ENCODE data around the gene SLC44A5. TPM values are rescaled to one million over a fixed set of nuclear protein-coding genes. Genes with fewer than 3 reads are reported as not detected.

Gene SLC44A5
- total RNA-seq, 1 donor from 2014 or later = 0.21 TPM

DNA sequence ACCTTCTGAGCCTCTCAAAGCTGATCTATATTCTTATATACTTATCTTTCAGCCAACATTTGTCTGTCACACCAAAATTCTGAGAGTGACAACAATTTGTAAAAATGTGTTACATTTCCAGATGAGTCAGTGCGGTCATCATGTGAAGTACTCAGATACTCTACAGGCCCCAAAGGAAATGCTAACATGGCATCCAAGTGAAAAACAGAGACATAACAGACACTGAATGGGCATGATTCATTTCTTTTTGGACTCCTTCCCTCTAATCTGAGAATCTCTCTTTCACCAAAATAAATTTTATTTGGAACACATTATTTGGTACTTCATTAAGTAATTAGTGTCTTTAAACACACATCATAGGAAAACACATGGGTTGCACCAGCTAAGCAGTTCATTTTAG is 96.6 kb downstream of the SLC44A5 start:
- Mint-ChIP-seq H3K4me3 (ENCODE audit: unreplicated experiment) (no peak overlapping the region), H3K27me3 (ENCODE audit: unreplicated experiment) (no peaks in the 10 kb centered on the region), H3K36me3 (ENCODE audit: unreplicated experiment) (no peaks in the 10 kb centered on the region), H3K9me3 (ENCODE audit: unreplicated experiment) (no peaks in the 10 kb centered on the region), H3K4me1 (ENCODE audit: unreplicated experiment) (no peaks in the 10 kb centered on the region), H3K27ac (ENCODE audit: unreplicated experiment) (no peak overlapping the region)
- TF ChIP-seq, protein P1, sequence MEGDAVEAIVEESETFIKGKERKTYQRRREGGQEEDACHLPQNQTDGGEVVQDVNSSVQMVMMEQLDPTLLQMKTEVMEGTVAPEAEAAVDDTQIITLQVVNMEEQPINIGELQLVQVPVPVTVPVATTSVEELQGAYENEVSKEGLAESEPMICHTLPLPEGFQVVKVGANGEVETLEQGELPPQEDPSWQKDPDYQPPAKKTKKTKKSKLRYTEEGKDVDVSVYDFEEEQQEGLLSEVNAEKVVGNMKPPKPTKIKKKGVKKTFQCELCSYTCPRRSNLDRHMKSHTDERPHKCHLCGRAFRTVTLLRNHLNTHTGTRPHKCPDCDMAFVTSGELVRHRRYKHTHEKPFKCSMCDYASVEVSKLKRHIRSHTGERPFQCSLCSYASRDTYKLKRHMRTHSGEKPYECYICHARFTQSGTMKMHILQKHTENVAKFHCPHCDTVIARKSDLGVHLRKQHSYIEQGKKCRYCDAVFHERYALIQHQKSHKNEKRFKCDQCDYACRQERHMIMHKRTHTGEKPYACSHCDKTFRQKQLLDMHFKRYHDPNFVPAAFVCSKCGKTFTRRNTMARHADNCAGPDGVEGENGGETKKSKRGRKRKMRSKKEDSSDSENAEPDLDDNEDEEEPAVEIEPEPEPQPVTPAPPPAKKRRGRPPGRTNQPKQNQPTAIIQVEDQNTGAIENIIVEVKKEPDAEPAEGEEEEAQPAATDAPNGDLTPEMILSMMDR (IDR thresholded peaks at IDR 0.05) = no peak
- no peak for DNase-seq (ENCODE audit: extremely low spot score, unreplicated experiment)

DNA sequence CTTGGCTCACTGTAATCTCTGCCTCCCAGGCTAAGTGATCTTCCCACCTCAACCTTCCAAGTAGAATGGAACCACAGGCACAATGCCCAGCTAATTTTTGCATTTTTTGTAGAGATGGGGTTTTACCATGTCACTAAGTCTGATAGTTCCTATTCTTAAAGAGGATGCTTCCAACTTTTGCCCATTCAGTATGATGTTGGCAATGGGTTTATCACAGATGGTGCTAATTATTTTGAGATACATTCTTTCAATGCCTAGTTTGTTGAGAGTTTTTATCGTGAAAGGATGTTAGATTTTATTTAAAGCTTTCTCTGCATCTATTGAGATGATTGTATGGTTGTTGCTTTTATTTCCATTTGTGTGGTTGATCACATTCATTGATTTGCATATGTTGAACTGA is 103.9 kb downstream of the SLC44A5 start:
- TF ChIP-seq, protein P1 (IDR thresholded peaks at IDR 0.05) = no peak
- no peak overlapping the region for H3K27ac Mint-ChIP-seq (ENCODE audit: unreplicated experiment)
- no peaks in the 10 kb centered on the region for H3K9me3 Mint-ChIP-seq (ENCODE audit: unreplicated experiment)
- no peak for DNase-seq (ENCODE audit: extremely low spot score, unreplicated experiment)
- no peaks in the 10 kb centered on the region for H3K4me1 Mint-ChIP-seq (ENCODE audit: unreplicated experiment)
- no peaks in the 10 kb centered on the region for H3K36me3 Mint-ChIP-seq (ENCODE audit: unreplicated experiment)
- H3K4me3 Mint-ChIP-seq (ENCODE audit: unreplicated experiment) = no peak overlapping the region
- no peaks in the 10 kb centered on the region for H3K27me3 Mint-ChIP-seq (ENCODE audit: unreplicated experiment)

DNA sequence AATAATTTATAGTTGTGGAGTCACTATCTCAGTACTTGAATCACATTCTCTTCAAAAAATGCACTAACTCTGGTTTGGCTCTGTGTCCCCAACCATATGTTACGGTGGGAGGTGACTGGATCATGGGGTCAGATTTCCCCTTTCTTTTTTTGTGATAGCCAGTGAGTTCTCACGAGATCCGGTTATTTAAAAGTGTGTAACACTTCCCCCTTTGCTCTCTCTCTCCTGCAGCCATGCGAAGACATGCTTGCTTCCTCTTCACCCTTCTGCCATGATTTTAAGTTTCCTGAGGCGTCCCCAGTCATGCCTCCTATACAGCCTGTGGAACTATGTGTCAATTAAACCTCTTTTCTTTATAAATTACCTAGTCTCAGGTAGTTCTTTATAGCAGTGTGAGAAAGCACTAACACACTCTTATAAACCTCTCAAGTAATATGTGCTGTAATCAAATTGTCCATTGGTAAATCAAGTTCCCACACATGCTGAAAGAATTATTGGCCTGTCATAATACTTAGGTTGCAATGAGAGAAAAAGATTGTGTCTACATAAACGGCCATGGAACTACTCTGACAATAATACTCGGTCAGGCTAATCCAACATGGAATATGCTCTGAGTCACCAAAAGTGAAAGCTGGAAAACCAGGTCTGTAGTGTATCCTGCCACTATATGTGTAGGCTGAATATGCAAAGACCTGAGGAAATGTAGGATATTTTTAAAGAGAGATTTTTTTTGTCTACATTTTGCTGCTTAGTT is 107.5 kb downstream of the SLC44A5 start:
- H3K4me3 Mint-ChIP-seq (ENCODE audit: unreplicated experiment) = no peak overlapping the region
- no peaks in the 10 kb centered on the region for H3K4me1 Mint-ChIP-seq (ENCODE audit: unreplicated experiment)
- H3K27ac Mint-ChIP-seq (ENCODE audit: unreplicated experiment) = no peak overlapping the region
- DNase-seq (ENCODE audit: extremely low spot score, unreplicated experiment) = no peak
- H3K27me3 Mint-ChIP-seq (ENCODE audit: unreplicated experiment) = no peaks in the 10 kb centered on the region
- H3K36me3 Mint-ChIP-seq (ENCODE audit: unreplicated experiment) = no peaks in the 10 kb centered on the region
- TF ChIP-seq, protein P1 (IDR thresholded peaks at IDR 0.05) = no peak
- no peaks in the 10 kb centered on the region for H3K9me3 Mint-ChIP-seq (ENCODE audit: unreplicated experiment)

DNA sequence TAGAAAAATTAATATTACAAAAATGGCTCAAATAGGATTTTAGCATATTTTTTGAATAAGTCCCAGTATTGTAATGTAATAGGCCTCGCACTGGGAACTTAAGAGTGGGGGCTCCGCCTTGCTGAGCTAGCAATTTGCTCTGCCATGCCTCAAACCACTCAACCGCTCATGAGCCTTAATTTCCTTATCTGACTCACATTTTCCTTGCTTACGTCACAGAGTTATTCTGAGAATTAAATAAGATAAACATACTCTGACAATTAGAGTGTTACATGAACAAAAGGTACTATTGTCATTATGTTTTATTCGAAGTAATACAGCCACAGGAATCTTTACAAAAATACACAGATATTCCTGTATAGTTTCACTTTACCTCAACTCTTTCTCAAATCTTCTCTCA is 108.1 kb downstream of the SLC44A5 start:
- H3K36me3 Mint-ChIP-seq (ENCODE audit: unreplicated experiment) = no peaks in the 10 kb centered on the region
- H3K27me3 Mint-ChIP-seq (ENCODE audit: unreplicated experiment) = no peaks in the 10 kb centered on the region
- TF ChIP-seq, protein P1 (IDR thresholded peaks at IDR 0.05) = no peak
- H3K27ac Mint-ChIP-seq (ENCODE audit: unreplicated experiment) = no peak overlapping the region
- no peaks in the 10 kb centered on the region for H3K4me1 Mint-ChIP-seq (ENCODE audit: unreplicated experiment)
- DNase-seq (ENCODE audit: extremely low spot score, unreplicated experiment) = no peak
- no peak overlapping the region for H3K4me3 Mint-ChIP-seq (ENCODE audit: unreplicated experiment)
- H3K9me3 Mint-ChIP-seq (ENCODE audit: unreplicated experiment) = no peaks in the 10 kb centered on the region

DNA sequence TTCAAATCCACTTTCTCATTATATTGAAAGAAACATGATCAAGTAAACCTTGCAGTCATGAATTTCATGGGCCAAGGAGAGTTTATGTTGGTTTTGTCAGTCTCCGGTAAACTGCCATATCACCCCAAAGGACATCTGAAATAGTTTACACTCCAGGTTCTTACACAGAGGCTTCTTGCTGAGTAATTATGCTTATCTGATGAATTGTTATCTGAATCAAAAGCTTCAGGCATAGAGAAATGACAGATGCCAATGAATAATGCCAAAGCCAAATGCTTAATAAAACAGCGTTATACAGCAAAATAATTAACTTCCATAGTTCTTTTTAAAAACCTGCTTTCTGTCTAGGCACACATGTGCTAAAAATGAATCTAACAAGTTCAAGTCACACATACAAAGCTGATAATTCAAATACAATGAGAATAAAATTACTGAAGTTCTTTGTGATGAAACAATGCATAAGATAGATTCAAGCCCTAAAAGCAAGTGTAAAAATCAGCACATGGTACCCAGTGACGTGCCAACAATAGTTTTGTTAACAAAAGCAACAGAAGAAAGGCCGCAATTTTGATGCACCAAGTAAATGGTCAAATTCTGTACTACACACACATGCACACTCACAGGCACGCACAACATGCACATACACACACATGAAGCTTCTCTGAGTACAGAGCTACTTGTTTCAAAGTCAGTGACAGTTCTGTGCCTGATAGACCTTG is 109.2 kb downstream of the SLC44A5 start:
- TF ChIP-seq, protein P1 (IDR thresholded peaks at IDR 0.05) = no peak
- Mint-ChIP-seq H3K36me3 (ENCODE audit: unreplicated experiment) (no peaks in the 10 kb centered on the region), H3K27me3 (ENCODE audit: unreplicated experiment) (no peaks in the 10 kb centered on the region), H3K27ac (ENCODE audit: unreplicated experiment) (no peak overlapping the region), H3K9me3 (ENCODE audit: unreplicated experiment) (no peaks in the 10 kb centered on the region), H3K4me1 (ENCODE audit: unreplicated experiment) (no peaks in the 10 kb centered on the region), H3K4me3 (ENCODE audit: unreplicated experiment) (no peak overlapping the region)
- no peak for DNase-seq (ENCODE audit: extremely low spot score, unreplicated experiment)
